ENCODE measurements around the gene DKKL1.
"Not testable (repeated sequence)": the region's sequence is repeated elsewhere in the genome, so short reads cannot be mapped to it uniquely, and the experiment has no call there.

The DKKL1 gene

DNA sequence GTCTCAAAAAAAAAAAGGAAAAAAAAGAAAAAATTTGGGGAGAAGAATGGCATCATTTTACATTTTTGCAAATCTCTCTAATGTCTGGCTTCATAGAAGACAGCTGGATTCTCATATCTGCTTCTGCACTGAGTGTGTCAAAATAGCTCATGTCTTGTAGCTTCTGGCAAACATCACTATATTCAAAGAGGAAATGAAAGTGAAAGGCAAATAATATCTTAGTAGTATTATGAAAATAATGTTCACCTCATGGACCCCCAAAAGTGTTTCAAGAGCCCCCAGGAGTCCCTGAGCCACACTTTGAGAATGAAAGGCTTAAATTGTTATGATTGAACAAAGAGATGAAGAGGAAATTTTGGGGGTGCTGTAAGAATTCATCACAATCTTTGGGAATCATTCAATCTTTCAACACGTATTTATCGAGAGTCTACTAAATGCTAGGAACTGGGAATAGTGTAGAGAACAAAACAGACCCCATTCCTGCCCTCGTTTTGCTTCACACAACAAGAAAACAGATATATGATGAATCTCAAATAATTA, 37.4 kb upstream of the DKKL1 start:
- DNase-seq (ENCODE audit: low read depth), result no peak
- TF ChIP-seq, protein P1, sequence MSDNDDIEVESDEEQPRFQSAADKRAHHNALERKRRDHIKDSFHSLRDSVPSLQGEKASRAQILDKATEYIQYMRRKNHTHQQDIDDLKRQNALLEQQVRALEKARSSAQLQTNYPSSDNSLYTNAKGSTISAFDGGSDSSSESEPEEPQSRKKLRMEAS (IDR thresholded peaks at IDR 0.05; ENCODE audit: low read depth, low read length), result no peak
- TF ChIP-seq MYC (IDR thresholded peaks at IDR 0.05; ENCODE audit: low read depth, low read length), result no peak
- TF ChIP-seq, protein P2, sequence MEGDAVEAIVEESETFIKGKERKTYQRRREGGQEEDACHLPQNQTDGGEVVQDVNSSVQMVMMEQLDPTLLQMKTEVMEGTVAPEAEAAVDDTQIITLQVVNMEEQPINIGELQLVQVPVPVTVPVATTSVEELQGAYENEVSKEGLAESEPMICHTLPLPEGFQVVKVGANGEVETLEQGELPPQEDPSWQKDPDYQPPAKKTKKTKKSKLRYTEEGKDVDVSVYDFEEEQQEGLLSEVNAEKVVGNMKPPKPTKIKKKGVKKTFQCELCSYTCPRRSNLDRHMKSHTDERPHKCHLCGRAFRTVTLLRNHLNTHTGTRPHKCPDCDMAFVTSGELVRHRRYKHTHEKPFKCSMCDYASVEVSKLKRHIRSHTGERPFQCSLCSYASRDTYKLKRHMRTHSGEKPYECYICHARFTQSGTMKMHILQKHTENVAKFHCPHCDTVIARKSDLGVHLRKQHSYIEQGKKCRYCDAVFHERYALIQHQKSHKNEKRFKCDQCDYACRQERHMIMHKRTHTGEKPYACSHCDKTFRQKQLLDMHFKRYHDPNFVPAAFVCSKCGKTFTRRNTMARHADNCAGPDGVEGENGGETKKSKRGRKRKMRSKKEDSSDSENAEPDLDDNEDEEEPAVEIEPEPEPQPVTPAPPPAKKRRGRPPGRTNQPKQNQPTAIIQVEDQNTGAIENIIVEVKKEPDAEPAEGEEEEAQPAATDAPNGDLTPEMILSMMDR (IDR thresholded peaks at IDR 0.05; ENCODE audit: low read depth, low read length), result no peak
- no peak for TF ChIP-seq POLR2A (IDR thresholded peaks at IDR 0.05; ENCODE audit: extremely low read depth, insufficient read length)
- no peak overlapping the region for H3K4me3 ChIP-seq (ENCODE audit: low read depth, low read length)

DNA sequence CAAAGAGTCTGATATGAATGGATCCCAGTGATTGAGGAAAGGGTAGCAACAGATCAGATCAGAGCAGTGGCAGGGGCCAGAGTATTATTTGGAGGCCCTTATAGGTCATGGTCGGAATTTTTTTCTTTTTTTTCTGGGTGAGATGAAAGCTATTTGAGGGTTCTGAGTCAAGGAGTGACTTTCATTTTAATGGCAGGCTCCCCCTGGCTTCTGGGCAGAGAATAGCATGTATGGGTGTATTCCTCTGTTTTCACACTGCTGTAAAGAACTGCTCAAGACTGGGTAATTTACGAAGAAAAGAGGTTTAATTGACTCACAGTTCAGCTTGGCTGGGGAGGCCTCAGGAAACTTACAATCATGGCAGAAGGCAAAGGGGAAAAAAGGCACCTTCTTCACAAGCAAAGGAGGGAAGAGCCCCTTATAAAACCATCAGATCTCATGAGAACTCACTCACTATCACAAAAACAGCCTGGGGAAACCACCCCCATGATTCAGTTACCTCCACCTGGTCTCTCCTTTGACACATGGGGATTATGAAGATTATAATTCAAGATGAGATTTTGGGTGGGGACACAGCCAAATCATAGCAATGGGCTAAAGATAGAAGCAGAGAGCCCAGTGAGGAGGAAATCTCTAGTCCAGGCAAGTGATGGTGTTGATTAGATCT, 35.7 kb upstream of the DKKL1 start:
- H3K4me3 ChIP-seq (ENCODE audit: low read depth, low read length), result no peak overlapping the region
- DNase-seq (ENCODE audit: low read depth), result peak; percentile 43

DNA sequence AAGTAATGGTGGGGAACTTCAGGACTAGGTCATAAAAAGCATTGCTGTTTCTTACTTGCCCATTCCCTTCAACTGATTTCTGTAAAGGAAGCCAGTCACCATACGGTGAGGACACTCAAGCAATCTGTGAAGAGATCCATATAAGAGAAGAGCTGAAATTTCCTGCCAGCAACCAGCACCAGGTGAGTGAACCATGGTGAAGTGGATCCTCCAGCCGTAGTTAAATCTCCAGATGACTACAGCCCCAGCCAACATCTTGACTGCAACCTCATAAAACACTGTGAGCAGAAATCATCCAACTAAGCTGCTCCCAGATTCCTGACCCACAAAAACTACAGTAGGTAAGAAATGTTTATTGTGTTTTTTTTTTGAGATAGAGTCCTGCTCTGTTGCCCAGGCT, 34.9 kb upstream of the DKKL1 start:
- no peak for DNase-seq (ENCODE audit: low read depth)
- TF ChIP-seq POLR2A (IDR thresholded peaks at IDR 0.05; ENCODE audit: extremely low read depth, insufficient read length), result no peak
- no peak for TF ChIP-seq MYC (IDR thresholded peaks at IDR 0.05; ENCODE audit: low read depth, low read length)
- TF ChIP-seq, protein P1 (IDR thresholded peaks at IDR 0.05; ENCODE audit: low read depth, low read length), result no peak
- TF ChIP-seq, protein P2 (IDR thresholded peaks at IDR 0.05; ENCODE audit: low read depth, low read length), result no peak
- no peak overlapping the region for H3K4me3 ChIP-seq (ENCODE audit: low read depth, low read length)

More for the DNA sequence above, 35.7 kb upstream of the DKKL1 start:
- TF ChIP-seq MYC (IDR thresholded peaks at IDR 0.05; ENCODE audit: low read depth, low read length) (no peak), POLR2A (IDR thresholded peaks at IDR 0.05; ENCODE audit: extremely low read depth, insufficient read length) (no peak)
- TF ChIP-seq, protein P1 (IDR thresholded peaks at IDR 0.05; ENCODE audit: low read depth, low read length), result no peak
- TF ChIP-seq, protein P2 (IDR thresholded peaks at IDR 0.05; ENCODE audit: low read depth, low read length), result peak; percentile 66

DNA sequence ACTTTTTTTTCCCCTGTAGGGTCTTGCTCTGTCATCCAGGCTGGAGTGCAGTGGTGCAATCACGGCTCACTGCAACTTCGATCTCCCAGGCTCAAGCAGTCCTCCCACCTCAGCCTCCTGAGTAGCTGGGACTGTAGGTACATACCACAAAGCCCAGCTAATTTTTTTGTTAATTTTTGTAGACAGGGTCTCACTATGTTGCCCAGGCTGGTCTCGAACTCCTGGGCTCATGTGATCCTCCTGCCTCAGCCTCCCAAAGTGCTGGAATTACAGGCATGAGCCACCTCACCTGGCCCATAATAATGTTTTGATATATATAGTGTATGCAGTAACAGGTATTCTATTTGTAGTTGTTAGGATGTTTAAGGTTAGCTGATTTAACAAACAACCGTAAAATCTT, 32.5 kb upstream of the DKKL1 start:
- H3K4me3 ChIP-seq (ENCODE audit: low read depth, low read length); DNase-seq (ENCODE audit: low read depth): not testable (repeated sequence)

DNA sequence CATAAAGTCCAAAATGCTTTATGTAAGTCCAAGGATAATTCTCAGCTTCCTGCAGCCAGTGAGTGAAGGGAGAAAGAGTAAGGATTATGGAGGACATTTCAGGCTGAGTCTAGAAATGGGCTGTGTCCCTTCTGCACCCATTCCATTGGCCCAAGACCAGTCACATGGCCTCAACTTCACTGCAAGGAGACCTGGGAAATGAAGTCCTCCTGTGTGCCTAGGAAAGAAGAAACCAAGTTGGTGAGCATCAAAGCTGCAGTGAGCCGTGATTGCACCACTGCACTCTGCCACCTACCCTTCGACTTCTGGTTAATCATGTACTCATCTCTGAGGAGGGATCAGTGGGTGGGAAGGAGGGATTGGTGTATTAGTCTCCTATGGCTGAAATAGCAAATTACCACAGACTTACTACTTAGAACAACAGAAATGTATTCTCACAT, 32.0 kb upstream of the DKKL1 start:
- DNase-seq (ENCODE audit: low read depth), result peak; percentile 66

DNA sequence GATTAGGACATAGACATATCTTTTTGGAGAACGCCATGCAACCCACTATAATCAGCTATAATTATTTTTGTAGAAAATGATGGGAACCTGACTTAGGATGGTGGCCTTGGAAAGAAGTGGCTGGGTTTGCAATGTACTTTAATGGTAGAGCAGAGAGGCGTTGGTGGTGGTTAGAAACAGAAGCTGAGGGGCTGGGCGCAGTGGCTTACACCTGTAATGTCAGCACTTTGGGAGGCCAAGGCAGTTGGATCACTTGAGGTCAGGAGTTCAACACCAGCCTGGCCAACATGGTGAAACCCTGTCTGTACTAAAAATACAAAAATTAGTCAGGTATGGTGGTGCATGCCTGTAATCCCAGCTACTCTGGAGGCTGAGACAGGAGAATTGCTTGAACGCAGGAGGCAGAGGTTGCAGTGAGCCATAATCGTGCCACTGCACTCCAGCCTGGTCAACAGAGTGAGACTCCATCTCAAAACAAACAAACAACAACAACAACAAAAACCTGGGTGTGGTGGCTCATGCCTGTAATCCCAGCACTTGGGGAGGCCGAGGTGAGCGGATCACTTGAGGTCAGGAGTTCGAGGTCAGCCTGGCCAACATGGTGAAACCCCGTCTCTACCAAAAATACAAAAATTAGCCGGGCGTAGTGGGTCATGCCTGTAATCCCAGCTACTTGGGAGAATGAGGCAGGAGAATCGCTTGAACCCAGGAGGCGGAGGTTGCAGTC, 30.8 kb upstream of the DKKL1 start:
- DNase-seq (ENCODE audit: low read depth); H3K4me3 ChIP-seq (ENCODE audit: low read depth, low read length): not testable (repeated sequence)

More for the DNA sequence above, 32.0 kb upstream of the DKKL1 start:
- TF ChIP-seq, protein P1 (IDR thresholded peaks at IDR 0.05; ENCODE audit: low read depth, low read length), result peak; percentile 95
- TF ChIP-seq MYC (IDR thresholded peaks at IDR 0.05; ENCODE audit: low read depth, low read length), result no peak
- H3K4me3 ChIP-seq (ENCODE audit: low read depth, low read length), result no peak overlapping the region

DNA sequence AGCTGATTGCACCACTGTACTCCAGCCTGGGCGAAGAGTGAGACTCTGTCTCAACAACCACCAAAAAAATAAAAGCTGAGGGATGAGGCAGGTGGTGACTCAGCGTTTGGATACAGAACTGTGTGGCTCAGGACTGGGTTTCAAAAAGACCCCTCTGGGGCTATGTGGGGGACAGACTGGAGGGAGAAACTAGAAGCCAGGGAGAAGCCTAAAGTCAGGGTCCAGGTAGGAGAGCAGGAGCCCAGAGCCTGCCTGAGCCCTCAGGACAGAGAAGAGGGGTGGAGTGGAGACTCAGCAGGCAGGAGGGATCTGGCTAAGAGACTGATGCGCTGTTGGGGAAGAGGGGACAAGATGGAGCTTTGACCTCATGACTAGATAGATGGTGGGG, 30.3 kb upstream of the DKKL1 start:
- TF ChIP-seq, protein P1 (IDR thresholded peaks at IDR 0.05; ENCODE audit: low read depth, low read length), result no peak
- no peak for TF ChIP-seq POLR2A (IDR thresholded peaks at IDR 0.05; ENCODE audit: extremely low read depth, insufficient read length)
- TF ChIP-seq, protein P2 (IDR thresholded peaks at IDR 0.05; ENCODE audit: low read depth, low read length), result no peak
- no peak for TF ChIP-seq MYC (IDR thresholded peaks at IDR 0.05; ENCODE audit: low read depth, low read length)
- DNase-seq (ENCODE audit: low read depth), result peak; percentile 19
- H3K4me3 ChIP-seq (ENCODE audit: low read depth, low read length), result no peak overlapping the region
